ENCODE measurements around the gene USP40. TPM values are rescaled to one million over a fixed set of nuclear protein-coding genes. Genes with fewer than 3 reads are reported as not detected.

The USP40 gene
- total RNA-seq, 1 experiment from 2014 or later, result 34.9 TPM

DNA sequence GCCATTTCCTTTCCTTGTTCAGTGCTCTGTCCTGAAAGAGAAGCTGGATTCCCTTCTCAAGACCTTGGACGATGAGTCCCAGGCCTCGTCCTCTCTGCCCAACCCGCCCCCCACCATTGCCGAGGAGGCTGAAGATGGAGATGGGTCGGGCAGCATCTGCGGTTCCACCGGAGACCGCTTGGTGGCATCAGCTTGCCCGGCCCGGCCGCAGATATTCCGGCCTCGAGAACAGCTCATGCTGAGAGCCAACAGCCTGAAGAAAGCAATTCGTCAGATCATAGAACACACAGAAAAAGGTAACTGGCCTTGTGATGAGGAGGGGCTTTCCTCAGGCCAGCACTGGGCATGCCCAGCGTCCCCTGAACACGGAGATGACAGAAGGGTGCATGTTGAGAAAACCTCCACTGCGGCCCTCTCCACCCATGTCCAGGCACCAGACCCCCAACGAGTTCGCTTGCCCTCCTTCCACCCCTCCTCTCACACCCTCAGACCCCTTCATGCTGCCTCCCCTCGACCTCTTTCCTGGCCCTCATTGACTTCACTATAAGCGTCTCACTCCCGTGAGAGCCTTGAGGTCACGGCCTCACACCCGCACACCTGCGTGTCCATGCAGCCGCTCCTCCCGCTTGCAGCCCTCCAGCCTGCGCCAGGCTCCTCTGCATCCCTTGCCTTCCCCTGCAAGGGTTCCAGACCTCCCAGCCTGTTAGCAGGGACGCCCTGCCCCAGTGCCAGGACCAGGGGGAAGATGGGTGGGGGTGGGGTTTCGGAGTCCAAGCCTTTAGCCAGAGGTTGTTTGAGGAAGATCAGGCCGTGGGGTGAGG is 117.3 kb downstream of the USP40 start:
- POLR2A ChIA-PET, result no interaction called here
- Histone ChIP-seq H3K4me3 (replicated peaks in 1 of 2; ENCODE audit: low read depth in 1 of 2, low read length in 2 of 2) (no peak overlapping the region), H3K9me2 (ENCODE audit: insufficient read depth) (no peaks in the 10 kb centered on the region), H3K79me2 (ENCODE audit: insufficient read depth, low read length) (peaks cover 8% of the 10 kb centered on the region; the same call in 1 of the 2 replicates), H3K36me3 (ENCODE audit: control insufficient read depth in 1 of 2, insufficient read depth in 2 of 2, low read length in 2 of 2) (peaks cover 24 to 50% of the 10 kb centered on the region in 2 experiments), H3K27me3 (ENCODE audit: insufficient read depth, low read length) (no peaks in the 10 kb centered on the region), H2AFZ (ENCODE audit: low read depth, low read length, poor library complexity, severe bottlenecking) (no peak overlapping the region), H3K9me3 (ENCODE audit: control insufficient read depth in 1 of 2, insufficient read depth in 1 of 2, low read depth in 1 of 2, low read length in 2 of 2) (no peaks in the 10 kb centered on the region), H3K27ac (ENCODE audit: low read depth, low read length) (no peak overlapping the region), H3K4me2 (ENCODE audit: low read length) (no peak overlapping the region), H4K20me1 (ENCODE audit: insufficient read depth) (no peaks in the 10 kb centered on the region), H3K4me1 (ENCODE audit: control insufficient read depth in 1 of 2, insufficient read depth in 2 of 2, low read length in 2 of 2) (no peaks in the 10 kb centered on the region), H3K9ac (ENCODE audit: low read length) (no peak overlapping the region)
- CTCF ChIA-PET, result no interaction called here
- ATAC-seq (no peak), DNase-seq (ENCODE audit: low read depth, low spot score) (no peak)
- intact Hi-C loops (cut with micrococcal nuclease), result loop anchor here (10.0 kb wide), 2 partner anchors 164 to 844 kb away; no protein-coding TSS in a partner anchor
- RAD21 ChIA-PET (ENCODE audit: low non-redundant PET in 1 of 2, low total read pairs in 2 of 2, uncharacterized antibody in 2 of 2, unreplicated experiment in 2 of 2), result no interaction called here
- BruUV-seq (replicated peaks), result no TSS peak
- TF ChIP-seq, protein P1, sequence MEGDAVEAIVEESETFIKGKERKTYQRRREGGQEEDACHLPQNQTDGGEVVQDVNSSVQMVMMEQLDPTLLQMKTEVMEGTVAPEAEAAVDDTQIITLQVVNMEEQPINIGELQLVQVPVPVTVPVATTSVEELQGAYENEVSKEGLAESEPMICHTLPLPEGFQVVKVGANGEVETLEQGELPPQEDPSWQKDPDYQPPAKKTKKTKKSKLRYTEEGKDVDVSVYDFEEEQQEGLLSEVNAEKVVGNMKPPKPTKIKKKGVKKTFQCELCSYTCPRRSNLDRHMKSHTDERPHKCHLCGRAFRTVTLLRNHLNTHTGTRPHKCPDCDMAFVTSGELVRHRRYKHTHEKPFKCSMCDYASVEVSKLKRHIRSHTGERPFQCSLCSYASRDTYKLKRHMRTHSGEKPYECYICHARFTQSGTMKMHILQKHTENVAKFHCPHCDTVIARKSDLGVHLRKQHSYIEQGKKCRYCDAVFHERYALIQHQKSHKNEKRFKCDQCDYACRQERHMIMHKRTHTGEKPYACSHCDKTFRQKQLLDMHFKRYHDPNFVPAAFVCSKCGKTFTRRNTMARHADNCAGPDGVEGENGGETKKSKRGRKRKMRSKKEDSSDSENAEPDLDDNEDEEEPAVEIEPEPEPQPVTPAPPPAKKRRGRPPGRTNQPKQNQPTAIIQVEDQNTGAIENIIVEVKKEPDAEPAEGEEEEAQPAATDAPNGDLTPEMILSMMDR (IDR thresholded peaks at IDR 0.05 in 2 of 3, conservative IDR thresholded peaks at IDR 0.05 in 1 of 3; ENCODE audit: borderline replicate concordance in 1 of 3, insufficient read depth in 1 of 3, low read depth in 2 of 3, low read length in 2 of 3), result no peak
- TF ChIP-seq EZH2 (IDR thresholded peaks at IDR 0.05) (no peak), ZNF274 (IDR thresholded peaks at IDR 0.05; ENCODE audit: low read depth, low read length) (no peak), ZFX (IDR thresholded peaks at IDR 0.05) (no peak), SRF (IDR thresholded peaks at IDR 0.05; ENCODE audit: low read depth) (no peak), TCF7L2 (IDR thresholded peaks at IDR 0.05; ENCODE audit: borderline replicate concordance, extremely low read depth, insufficient read depth, insufficient read length) (no peak), YY1 (IDR thresholded peaks at IDR 0.05; ENCODE audit: extremely low read depth, insufficient replicate concordance, low read depth, low read length) (no peak), POLR2A (IDR thresholded peaks at IDR 0.05; ENCODE audit: borderline replicate concordance, extremely low read depth, insufficient read depth, insufficient read length) (no peak), JUND (IDR thresholded peaks at IDR 0.05) (no peak), CEBPB (IDR thresholded peaks at IDR 0.05; ENCODE audit: low read depth) (no peak), SIN3A (IDR thresholded peaks at IDR 0.05; ENCODE audit: low read depth) (no peak), FOSL1 (IDR thresholded peaks at IDR 0.05; ENCODE audit: low read depth) (no peak)
- TF ChIP-seq, protein P2, sequence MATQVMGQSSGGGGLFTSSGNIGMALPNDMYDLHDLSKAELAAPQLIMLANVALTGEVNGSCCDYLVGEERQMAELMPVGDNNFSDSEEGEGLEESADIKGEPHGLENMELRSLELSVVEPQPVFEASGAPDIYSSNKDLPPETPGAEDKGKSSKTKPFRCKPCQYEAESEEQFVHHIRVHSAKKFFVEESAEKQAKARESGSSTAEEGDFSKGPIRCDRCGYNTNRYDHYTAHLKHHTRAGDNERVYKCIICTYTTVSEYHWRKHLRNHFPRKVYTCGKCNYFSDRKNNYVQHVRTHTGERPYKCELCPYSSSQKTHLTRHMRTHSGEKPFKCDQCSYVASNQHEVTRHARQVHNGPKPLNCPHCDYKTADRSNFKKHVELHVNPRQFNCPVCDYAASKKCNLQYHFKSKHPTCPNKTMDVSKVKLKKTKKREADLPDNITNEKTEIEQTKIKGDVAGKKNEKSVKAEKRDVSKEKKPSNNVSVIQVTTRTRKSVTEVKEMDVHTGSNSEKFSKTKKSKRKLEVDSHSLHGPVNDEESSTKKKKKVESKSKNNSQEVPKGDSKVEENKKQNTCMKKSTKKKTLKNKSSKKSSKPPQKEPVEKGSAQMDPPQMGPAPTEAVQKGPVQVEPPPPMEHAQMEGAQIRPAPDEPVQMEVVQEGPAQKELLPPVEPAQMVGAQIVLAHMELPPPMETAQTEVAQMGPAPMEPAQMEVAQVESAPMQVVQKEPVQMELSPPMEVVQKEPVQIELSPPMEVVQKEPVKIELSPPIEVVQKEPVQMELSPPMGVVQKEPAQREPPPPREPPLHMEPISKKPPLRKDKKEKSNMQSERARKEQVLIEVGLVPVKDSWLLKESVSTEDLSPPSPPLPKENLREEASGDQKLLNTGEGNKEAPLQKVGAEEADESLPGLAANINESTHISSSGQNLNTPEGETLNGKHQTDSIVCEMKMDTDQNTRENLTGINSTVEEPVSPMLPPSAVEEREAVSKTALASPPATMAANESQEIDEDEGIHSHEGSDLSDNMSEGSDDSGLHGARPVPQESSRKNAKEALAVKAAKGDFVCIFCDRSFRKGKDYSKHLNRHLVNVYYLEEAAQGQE (IDR thresholded peaks at IDR 0.05; ENCODE audit: low read depth), result no peak
- TF ChIP-seq, protein P3, sequence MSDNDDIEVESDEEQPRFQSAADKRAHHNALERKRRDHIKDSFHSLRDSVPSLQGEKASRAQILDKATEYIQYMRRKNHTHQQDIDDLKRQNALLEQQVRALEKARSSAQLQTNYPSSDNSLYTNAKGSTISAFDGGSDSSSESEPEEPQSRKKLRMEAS (IDR thresholded peaks at IDR 0.05), result no peak
- TF ChIP-seq, protein P4, sequence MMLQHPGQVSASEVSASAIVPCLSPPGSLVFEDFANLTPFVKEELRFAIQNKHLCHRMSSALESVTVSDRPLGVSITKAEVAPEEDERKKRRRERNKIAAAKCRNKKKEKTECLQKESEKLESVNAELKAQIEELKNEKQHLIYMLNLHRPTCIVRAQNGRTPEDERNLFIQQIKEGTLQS (IDR thresholded peaks at IDR 0.05), result no peak

Measured in HCT116 (cell line).